ENCODE results near the gene CHCT1.
A peak's percentile ranks its signal among the peaks of the same experiment; 100 is the strongest.

Gene CHCT1

GRCh38 chr17:60445144-60445543, 22.9 kb downstream of the CHCT1 start:
- no peak for DNase-seq

- DNase-seq = no peak
Measured at GRCh38 chr17:60447375-60447774, 25.1 kb downstream of the CHCT1 start.

GRCh38 chr17:60451071-60451470, 28.8 kb downstream of the CHCT1 start:
- DNase-seq = no peak

GRCh38 chr17:60451965-60452364, 29.7 kb downstream of the CHCT1 start:
- no peak for DNase-seq

GRCh38 chr17:60455378-60455777, 33.1 kb downstream of the CHCT1 start:
- DNase-seq = no peak

- DNase-seq = no peak
Measured at GRCh38 chr17:60457148-60457547, 34.9 kb downstream of the CHCT1 start.

GRCh38 chr17:60461584-60461983, 39.3 kb downstream of the CHCT1 start:
- no peak for DNase-seq

- DNase-seq = no peak
Measured at GRCh38 chr17:60463157-60463835, 41.0 kb downstream of the CHCT1 start.

GRCh38 chr17:60464343-60464742, 42.1 kb downstream of the CHCT1 start:
- no peak for DNase-seq

- peak; percentile 7 for DNase-seq
Measured at GRCh38 chr17:60468371-60468770, 46.1 kb downstream of the CHCT1 start.

- no peak for DNase-seq
Measured at GRCh38 chr17:60471451-60471850, 49.2 kb downstream of the CHCT1 start.

GRCh38 chr17:60472449-60472848, 50.2 kb downstream of the CHCT1 start:
- no peak for DNase-seq

- DNase-seq = peak; percentile 27
Measured at GRCh38 chr17:60473788-60474187, 51.5 kb downstream of the CHCT1 start.

Measured in fibroblast of skin of right quadriceps (primary cell).